ENCODE measurements around the gene PLXNB3. TPM values are rescaled to one million over a fixed set of nuclear protein-coding genes. Genes with fewer than 3 reads are reported as not detected.
A peak's percentile ranks its signal among the peaks of the same experiment; 100 is the strongest.
"Not testable (repeated sequence)": the region's sequence is repeated elsewhere in the genome, so short reads cannot be mapped to it uniquely, and the experiment has no call there.

Gene PLXNB3
- total RNA-seq, 1 experiment from 2014 or later, result 14.3 TPM

GRCh38 chrX:153814591-153815315 is 50.7 kb downstream of the PLXNB3 start:
- no peaks in the 10 kb centered on the region for H3K9me3 ChIP-seq (ENCODE audit: control insufficient read depth, insufficient read depth, low read depth, low read length)
- POLR2A ChIA-PET, result no interaction called here
- H3K36me3 ChIP-seq (ENCODE audit: control insufficient read depth, insufficient read depth, low read length), result no peaks in the 10 kb centered on the region
- no peaks in the 10 kb centered on the region for H3K27me3 ChIP-seq (ENCODE audit: control insufficient read depth, insufficient read depth, low read length)
- no TSS peak for BruUV-seq (replicated peaks)
- no peak for DNase-seq (ENCODE audit: low read depth, low spot score)
- in situ Hi-C loops (cut with HindIII; ENCODE audit: low pct_unique_long_range_greater_than_20kb, low sequenced_read_pairs) (no loop called here), intact Hi-C loops (cut with micrococcal nuclease; ENCODE audit: unreplicated experiment) (no loop called here)
- CTCF ChIA-PET, result no interaction called here
- no peak for ATAC-seq
- TF ChIP-seq SIN3A (IDR thresholded peaks at IDR 0.05; ENCODE audit: borderline replicate concordance, insufficient read depth, low read depth, low read length) (no peak), POLR2AphosphoS5 (IDR thresholded peaks at IDR 0.05; ENCODE audit: low read depth, low read length) (no peak), REST (IDR thresholded peaks at IDR 0.05; ENCODE audit: insufficient read depth in 1 of 2, low read depth in 2 of 2, low read length in 1 of 2) (no peak), TCF7L2 (IDR thresholded peaks at IDR 0.05; ENCODE audit: low read depth, low read length) (no peak), CTCF (IDR thresholded peaks at IDR 0.05) (no peak)
- peaks cover 8% of the 10 kb centered on the region for H3K4me1 ChIP-seq (ENCODE audit: control insufficient read depth, insufficient read depth, low read length)
- no peak overlapping the region for H3K27ac ChIP-seq (ENCODE audit: low read length)
- H3K4me3 ChIP-seq (ENCODE audit: low read depth in 2 of 2, low read length in 2 of 2), result no peak overlapping the region

- ATAC-seq (peak; percentile 25; the same call in 1 of the 2 replicates), DNase-seq (ENCODE audit: low read depth, low spot score) (no peak)
- Histone ChIP-seq H3K27ac (ENCODE audit: low read length) (no peak overlapping the region), H3K27me3 (ENCODE audit: control insufficient read depth, insufficient read depth, low read length) (no peaks in the 10 kb centered on the region), H3K4me1 (ENCODE audit: control insufficient read depth, insufficient read depth, low read length) (peaks cover 22% of the 10 kb centered on the region), H3K4me3 (ENCODE audit: low read depth in 2 of 2, low read length in 2 of 2) (no peak overlapping the region), H3K36me3 (ENCODE audit: control insufficient read depth, insufficient read depth, low read length) (no peaks in the 10 kb centered on the region), H3K9me3 (ENCODE audit: control insufficient read depth, insufficient read depth, low read depth, low read length) (no peaks in the 10 kb centered on the region)
- ChIA-PET POLR2A (no interaction called here), CTCF (interaction anchor here (0.5 kb wide), 1 partner anchor 585 kb away, joined by 3 read pairs; no protein-coding TSS in a partner anchor)
- BruUV-seq (replicated peaks), result no TSS peak
- intact Hi-C loops (cut with micrococcal nuclease; ENCODE audit: unreplicated experiment) (no loop called here), in situ Hi-C loops (cut with HindIII; ENCODE audit: low pct_unique_long_range_greater_than_20kb, low sequenced_read_pairs) (no loop called here)
- no peak for TF ChIP-seq REST (IDR thresholded peaks at IDR 0.05; ENCODE audit: insufficient read depth in 1 of 2, low read depth in 2 of 2, low read length in 1 of 2)
- TF ChIP-seq CTCF (IDR thresholded peaks at IDR 0.05), result no peak
- no peak for TF ChIP-seq TCF7L2 (IDR thresholded peaks at IDR 0.05; ENCODE audit: low read depth, low read length)
These were observed 53.0 kb downstream of the PLXNB3 start for GRCh38 chrX:153816831-153817690.

- CTCF ChIA-PET, result interaction anchor here (0.6 kb wide), 1 partner anchor 25 kb away, joined by 8 read pairs; no protein-coding TSS in a partner anchor
These were observed 54.0 kb downstream of the PLXNB3 start for GRCh38 chrX:153818064-153818463.

More at GRCh38 chrX:153818064-153818463, 54.0 kb downstream of the PLXNB3 start:
- H3K27ac ChIP-seq (ENCODE audit: low read length); ATAC-seq; H3K36me3 ChIP-seq (ENCODE audit: control insufficient read depth, insufficient read depth, low read length); H3K4me3 ChIP-seq (ENCODE audit: low read depth in 2 of 2, low read length in 2 of 2); H3K9me3 ChIP-seq (ENCODE audit: control insufficient read depth, insufficient read depth, low read depth, low read length); H3K27me3 ChIP-seq (ENCODE audit: control insufficient read depth, insufficient read depth, low read length); BruUV-seq (replicated peaks); DNase-seq (ENCODE audit: low read depth, low spot score); in situ Hi-C loops (cut with HindIII; ENCODE audit: low pct_unique_long_range_greater_than_20kb, low sequenced_read_pairs); intact Hi-C loops (cut with micrococcal nuclease; ENCODE audit: unreplicated experiment): not testable (repeated sequence)
- POLR2A ChIA-PET, result interaction anchor here (0.7 kb wide), 2 partner anchors 14 to 26 kb away, joined by 3 to 16 read pairs; no protein-coding TSS in a partner anchor
- H3K4me1 ChIP-seq (ENCODE audit: control insufficient read depth, insufficient read depth, low read length), result peaks cover 30% of the 10 kb centered on the region
